Stimulated activated CD8-positive, alpha-beta memory T cell treated with anti-CD3 and anti-CD28 coated beads, Interleukin-4, amount 100 ng/mL, for 48 hours (primary cell): ENCODE results near the gene RCOR3.

Source experiments
- DNase-seq: peaks from one replicate; pipeline ENCODE4 v3.0.0-alpha.2; 2020

RCOR3 gene

GRCh38 chr1:211326140-211326527 is 67.0 kb downstream of the RCOR3 start:
- no peak for DNase-seq

GRCh38 chr1:211326528-211327345 is 67.6 kb downstream of the RCOR3 start, which contains the start of gene TRAF5:
Gene TRAF5, plus strand, starts transcription at chr1:211326833. Its CDS starts 26,407 bp downstream, at chr1:211353240.
- peak; percentile 73 for DNase-seq

- peak; percentile 59 for DNase-seq
These were observed 68.3 kb downstream of the RCOR3 start for GRCh38 chr1:211327346-211327921.

GRCh38 chr1:211328084-211328694 is 69.0 kb downstream of the RCOR3 start:
- DNase-seq = no peak

- DNase-seq = no peak
These were observed 69.8 kb downstream of the RCOR3 start for GRCh38 chr1:211328866-211329475.

- DNase-seq = no peak
These were observed 70.6 kb downstream of the RCOR3 start for GRCh38 chr1:211329764-211330201.

- no peak for DNase-seq
These were observed 71.2 kb downstream of the RCOR3 start for GRCh38 chr1:211330282-211330936.

- no peak for DNase-seq
These were observed 72.0 kb downstream of the RCOR3 start for GRCh38 chr1:211331011-211331709.

GRCh38 chr1:211332036-211332616 is 73.0 kb downstream of the RCOR3 start:
- no peak for DNase-seq

GRCh38 chr1:211332830-211333229 is 73.7 kb downstream of the RCOR3 start:
- no peak for DNase-seq

GRCh38 chr1:211333906-211334305 is 74.7 kb downstream of the RCOR3 start:
- no peak for DNase-seq

GRCh38 chr1:211334986-211335385 is 75.8 kb downstream of the RCOR3 start:
- DNase-seq = no peak

- DNase-seq = no peak
These were observed 76.5 kb downstream of the RCOR3 start for GRCh38 chr1:211335522-211336157.

- DNase-seq = no peak
These were observed 77.0 kb downstream of the RCOR3 start for GRCh38 chr1:211336161-211336560.

GRCh38 chr1:211336775-211337174 is 77.6 kb downstream of the RCOR3 start:
- no peak for DNase-seq

- DNase-seq = no peak
These were observed 78.5 kb downstream of the RCOR3 start for GRCh38 chr1:211337430-211338223.

GRCh38 chr1:211338224-211338620 is 79.1 kb downstream of the RCOR3 start:
- DNase-seq = no peak

- DNase-seq = no peak
These were observed 80.5 kb downstream of the RCOR3 start for GRCh38 chr1:211339631-211340041.

GRCh38 chr1:211340622-211341507 is 81.7 kb downstream of the RCOR3 start:
- no peak for DNase-seq
